Naive thymus-derived CD8-positive, alpha-beta T cell (primary cell): ENCODE measurements around the gene FBXO28. TPM values are rescaled to one million over a fixed set of nuclear protein-coding genes. Genes with fewer than 3 reads are reported as not detected.

ENCODE experiments used
- ATAC-seq, 2 donors: fragments of 150-1000 bp; cut with Tn5 transposase in 1 of 2; sonication (Bioruptor Pico), chemical (Tn5 transposase) in 1 of 2; 1 replicate in 1 of 2; 2 replicates in 1 of 2; pipeline ENCODE4 v1.10.0; 2021; ENCODE audit warnings: mild to moderate bottlenecking in 2 of 2, moderate library complexity in 2 of 2
- POLR2A ChIA-PET: fragments of 350-600 bp; sonication (Branson Sonifier 250); formaldehyde crosslinking; loops from one replicate; lab custom pipeline; 2021; ENCODE audit warnings: antibody characterized with exemption; lab: Charles Lee
- DNase-seq, 10 donors: peaks; one replicate each; pipeline versions ENCODE4 v3.0.0 to v3.0.0-alpha.2; 2020 to 2022
- H3K27ac Mint-ChIP-seq, 10 donors: one replicate each; pipeline ENCODE4 v1.8.0; 2020 to 2022; ENCODE audit warnings: mild to moderate bottlenecking in 10 of 10, mixed read lengths in 10 of 10, moderate library complexity in 4 of 10, inconsistent platforms in 1 of 10
- H3K27me3 Mint-ChIP-seq, 5 donors: one replicate each; pipeline ENCODE4 v1.8.0; 2021 to 2022; ENCODE audit warnings: mixed read lengths in 5 of 5
- H3K36me3 Mint-ChIP-seq, 3 donors: one replicate each; pipeline ENCODE4 v1.8.0; 2020 to 2022; ENCODE audit warnings: mixed read lengths in 3 of 3, mild to moderate bottlenecking in 2 of 3, inconsistent platforms in 1 of 3
- H3K4me1 Mint-ChIP-seq, 4 donors: one replicate each; pipeline ENCODE4 v1.8.0; 2021 to 2022; ENCODE audit warnings: mixed read lengths in 4 of 4
- H3K4me3 Mint-ChIP-seq, 10 donors: one replicate each; pipeline ENCODE4 v1.8.0; 2020 to 2022; ENCODE audit warnings: mild to moderate bottlenecking in 10 of 10, mixed read lengths in 10 of 10, moderate library complexity in 6 of 10, inconsistent platforms in 1 of 10
- H3K9me3 Mint-ChIP-seq, 9 donors: one replicate each; pipeline ENCODE4 v1.8.0; 2020 to 2022; ENCODE audit warnings: mixed read lengths in 9 of 9, mild to moderate bottlenecking in 3 of 9, inconsistent platforms in 1 of 9, moderate library complexity in 1 of 9
- polyA plus RNA-seq, 3 donors: library from polyadenylated mRNA; unstranded; fragments of 300-500 nt; fragmentation: Illumina TruSeq; gene quantifications; one replicate each; pipeline ENCODE4 v1.2.3, GENCODE V29; 2021
- total RNA-seq, 8 experiments: library from RNA in 2 of 8; stranded (reverse) in 2 of 8; gene quantifications; one replicate each; pipeline ENCODE4 v1.2.3 and lab custom pipeline; 2021 to 2026

FBXO28 gene
- total and polyA plus RNA-seq, 5 experiments from 2014 or later = 15.5 to 45.9 (median 16.1) TPM

- POLR2A ChIA-PET = interaction anchor here (0.7 to 2.9 kb wide), 21 partner anchors 9 to 1538 kb away, joined by 3 to 19 read pairs (median 4); partner anchors contain the start of genes FBXO28, NVL and WDR26
- Mint-ChIP-seq H3K4me3 (peak overlapping the region; percentile 78 to 96 (median 93)), H3K27ac (peak overlapping the region; percentile 89 to 99 (median 96)), H3K27me3 (no peaks in the 10 kb centered on the region), H3K9me3 (no peaks in the 10 kb centered on the region), H3K36me3 (peaks cover 0 to 11% (median 0%) of the 10 kb centered on the region in 3 donors), H3K4me1 (peaks cover 15 to 51% (median 43%) of the 10 kb centered on the region in 4 donors)
- DNase-seq = peak in 9 of 10 donors; percentile 17 to 85 (median 56)
- peak; percentile 44 to 68 for ATAC-seq
Measured at GRCh38 chr1:224182057-224182865, 68.3 kb downstream of the FBXO28 start.

- peaks cover 17 to 56% (median 44%) of the 10 kb centered on the region in 4 donors for H3K4me1 Mint-ChIP-seq
- ATAC-seq = peak; percentile 77 to 84
- peaks cover 0 to 11% (median 0%) of the 10 kb centered on the region in 3 donors for H3K36me3 Mint-ChIP-seq
- peak within 1 kb of the TSS; percentile 89 to 99 (median 96) for H3K27ac Mint-ChIP-seq
- DNase-seq = peak; percentile 77 to 88 (median 82)
- no peaks in the 10 kb centered on the region for H3K9me3 Mint-ChIP-seq
- H3K4me3 Mint-ChIP-seq = peak within 1 kb of the TSS; percentile 84 to 96 (median 93)
- POLR2A ChIA-PET = interaction anchor here (0.7 to 2.9 kb wide), 21 partner anchors 8 to 1539 kb away, joined by 3 to 19 read pairs (median 4); partner anchors contain the start of genes CNIH4, FBXO28, NVL and WDR26
- no peaks in the 10 kb centered on the region for H3K27me3 Mint-ChIP-seq
Measured at GRCh38 chr1:224182866-224183590, 69.1 kb downstream of the FBXO28 start, which contains the start of gene DEGS1. Gene DEGS1 (plus strand): TSS chr1:224183240. CDS start chr1:224183337, 97 bp downstream.

- ATAC-seq (peak; percentile 37 to 44), DNase-seq (peak; percentile 44 to 75 (median 60))
- peaks cover 0 to 17% (median 5%) of the 10 kb centered on the region in 3 donors for H3K36me3 Mint-ChIP-seq
- no peaks in the 10 kb centered on the region for H3K27me3 Mint-ChIP-seq
- peaks cover 0 to 4% (median 0%) of the 10 kb centered on the region in 9 donors for H3K9me3 Mint-ChIP-seq
- peaks cover 17 to 61% (median 50%) of the 10 kb centered on the region in 4 donors for H3K4me1 Mint-ChIP-seq
- peak overlapping the region; percentile 81 to 93 (median 87) for H3K4me3 Mint-ChIP-seq
- peak overlapping the region; percentile 85 to 93 (median 88) for H3K27ac Mint-ChIP-seq
- POLR2A ChIA-PET = interaction anchor here (1.0 to 2.9 kb wide), 10 partner anchors 9 to 1540 kb away, joined by 3 to 19 read pairs (median 4); partner anchors contain the start of genes CNIH4 and NVL
Measured at GRCh38 chr1:224183591-224184312, 69.8 kb downstream of the FBXO28 start.

- H3K4me1 Mint-ChIP-seq = peaks cover 19 to 74% (median 55%) of the 10 kb centered on the region in 4 donors
- peaks cover 0 to 27% (median 9%) of the 10 kb centered on the region in 3 donors for H3K36me3 Mint-ChIP-seq
- no peak for DNase-seq
- ATAC-seq = no peak
- H3K27me3 Mint-ChIP-seq = no peaks in the 10 kb centered on the region
- H3K9me3 Mint-ChIP-seq = peaks cover 0 to 4% (median 0%) of the 10 kb centered on the region in 9 donors
- peak overlapping the region in 9 of 10 donors; percentile 25 to 93 (median 80) for H3K27ac Mint-ChIP-seq
- H3K4me3 Mint-ChIP-seq = peak overlapping the region; percentile 81 to 93 (median 87)
- POLR2A ChIA-PET = interaction anchor here (0.6 to 1.0 kb wide), 4 partner anchors 9 to 249 kb away, joined by 3 to 4 read pairs (median 4); partner anchors contain the start of gene WDR26
Measured at GRCh38 chr1:224185208-224185607, 71.3 kb downstream of the FBXO28 start.

- H3K36me3 Mint-ChIP-seq = peaks cover 0 to 51% (median 13%) of the 10 kb centered on the region in 3 donors
- DNase-seq (no peak), ATAC-seq (no peak)
- H3K4me3 Mint-ChIP-seq = peak overlapping the region in 4 of 10 donors; percentile 15 to 34 (median 26)
- peak overlapping the region in 8 of 10 donors; percentile 26 to 81 (median 68) for H3K27ac Mint-ChIP-seq
- POLR2A ChIA-PET = no interaction called here
- no peaks in the 10 kb centered on the region for H3K27me3 Mint-ChIP-seq
- H3K9me3 Mint-ChIP-seq = peaks cover 0 to 4% (median 0%) of the 10 kb centered on the region in 9 donors
- H3K4me1 Mint-ChIP-seq = peaks cover 12 to 60% (median 40%) of the 10 kb centered on the region in 4 donors
Measured at GRCh38 chr1:224188286-224188685, 74.4 kb downstream of the FBXO28 start.

GRCh38 chr1:224189561-224189960 is 75.7 kb downstream of the FBXO28 start:
- POLR2A ChIA-PET = no interaction called here
- DNase-seq (no peak), ATAC-seq (no peak)
- Mint-ChIP-seq H3K4me3 (no peak overlapping the region), H3K9me3 (peaks cover 0 to 4% (median 0%) of the 10 kb centered on the region in 9 donors), H3K36me3 (peaks cover 0 to 61% (median 18%) of the 10 kb centered on the region in 3 donors), H3K27ac (peak overlapping the region in 2 of 10 donors; percentile 13 to 70), H3K27me3 (no peaks in the 10 kb centered on the region), H3K4me1 (peaks cover 11 to 53% (median 33%) of the 10 kb centered on the region in 4 donors)

GRCh38 chr1:224192082-224192788 is 78.3 kb downstream of the FBXO28 start:
- H3K4me3 Mint-ChIP-seq = no peak overlapping the region
- peaks cover 0 to 52% (median 23%) of the 10 kb centered on the region in 3 donors for H3K36me3 Mint-ChIP-seq
- no peak for ATAC-seq

GRCh38 chr1:224193319-224193966 is 79.5 kb downstream of the FBXO28 start:
- POLR2A ChIA-PET = interaction anchor here (0.6 to 1.4 kb wide), 2 partner anchors 10 to 1529 kb away, joined by 3 to 11 read pairs; partner anchors contain the start of gene DEGS1
- Mint-ChIP-seq H3K36me3 (peaks cover 0 to 50% (median 20%) of the 10 kb centered on the region in 3 donors), H3K27me3 (no peaks in the 10 kb centered on the region), H3K9me3 (peaks cover 0 to 2% (median 0%) of the 10 kb centered on the region in 9 donors), H3K4me3 (no peak overlapping the region), H3K4me1 (peaks cover 4 to 24% (median 10%) of the 10 kb centered on the region in 4 donors), H3K27ac (peak overlapping the region in 1 of 10 donors; percentile 69)
- no peak for ATAC-seq
- no peak for DNase-seq

More at GRCh38 chr1:224192082-224192788, 78.3 kb downstream of the FBXO28 start:
- peaks cover 0 to 4% (median 0%) of the 10 kb centered on the region in 9 donors for H3K9me3 Mint-ChIP-seq
- H3K27ac Mint-ChIP-seq = peak overlapping the region in 4 of 10 donors; percentile 21 to 75 (median 36)
- DNase-seq = no peak
- POLR2A ChIA-PET = interaction anchor here (1.4 kb wide), 1 partner anchor 9 kb away, joined by 11 read pairs; the partner anchor contains the start of gene DEGS1
- no peaks in the 10 kb centered on the region for H3K27me3 Mint-ChIP-seq
- H3K4me1 Mint-ChIP-seq = peaks cover 5 to 32% (median 14%) of the 10 kb centered on the region in 4 donors

- H3K27me3 Mint-ChIP-seq = no peaks in the 10 kb centered on the region
- H3K27ac Mint-ChIP-seq = peak overlapping the region in 2 of 10 donors; percentile 4 to 47
- H3K4me1 Mint-ChIP-seq = peaks cover 0 to 10% (median 3%) of the 10 kb centered on the region in 4 donors
- POLR2A ChIA-PET = interaction anchor here (1.1 kb wide), 1 partner anchor 14 kb away, joined by 3 read pairs; the partner anchor contains the start of gene DEGS1
- H3K36me3 Mint-ChIP-seq = peaks cover 0 to 22% (median 12%) of the 10 kb centered on the region in 3 donors
- H3K9me3 Mint-ChIP-seq = no peaks in the 10 kb centered on the region
- ATAC-seq (no peak), DNase-seq (no peak)
- H3K4me3 Mint-ChIP-seq = no peak overlapping the region
Measured at GRCh38 chr1:224196813-224197600, 83.1 kb downstream of the FBXO28 start.

- Mint-ChIP-seq H3K36me3 (peaks cover 0 to 10% (median 10%) of the 10 kb centered on the region in 3 donors), H3K4me3 (no peak overlapping the region), H3K4me1 (peaks cover 0 to 14% (median 3%) of the 10 kb centered on the region in 4 donors), H3K27ac (peak overlapping the region in 2 of 10 donors; percentile 9 to 55), H3K27me3 (no peaks in the 10 kb centered on the region), H3K9me3 (no peaks in the 10 kb centered on the region)
- DNase-seq (no peak), ATAC-seq (no peak)
- POLR2A ChIA-PET = no interaction called here
Measured at GRCh38 chr1:224198572-224198971, 84.7 kb downstream of the FBXO28 start.
